ENCODE results near the gene ADPRS.

ADPRS gene

DNA sequence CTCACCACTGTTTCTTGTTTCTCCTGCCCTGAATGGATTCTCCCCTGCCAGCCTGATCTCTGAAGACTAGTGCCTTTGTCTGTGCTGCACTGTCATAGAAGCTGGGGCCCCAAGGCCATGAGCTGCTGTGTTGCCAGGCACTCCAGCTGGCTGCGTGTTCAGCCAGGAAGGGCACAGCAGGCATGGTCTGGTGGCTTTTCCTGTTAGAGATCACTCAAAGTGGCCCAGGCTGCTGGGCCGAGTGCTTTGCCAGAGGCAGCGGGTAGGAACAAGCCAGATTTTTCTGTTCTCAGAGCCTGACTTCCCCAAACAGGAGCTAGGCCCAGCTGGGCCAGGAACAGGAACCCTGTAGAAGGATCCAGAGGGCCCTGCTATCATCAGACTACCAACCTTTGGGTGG, 5.2 kb downstream of the ADPRS start:
- Histone ChIP-seq H3K79me2 (ENCODE audit: insufficient read depth, low read length) (peaks cover 40% of the 10 kb centered on the region), H3K36me3 (ENCODE audit: insufficient read depth, low read length) (peaks cover 16% of the 10 kb centered on the region; the same call in 1 of the 2 replicates), H3K4me2 (ENCODE audit: low read depth, low read length, poor library complexity, severe bottlenecking) (no peak overlapping the region), H3K4me1 (ENCODE audit: insufficient read depth, low read length, poor library complexity, severe bottlenecking) (peaks cover 10% of the 10 kb centered on the region), H4K20me1 (ENCODE audit: insufficient read depth, low read length, poor library complexity, severe bottlenecking) (peaks cover 15% of the 10 kb centered on the region), H3K9ac (ENCODE audit: low read depth, low read length, poor library complexity, severe bottlenecking) (no peak overlapping the region), H3K9me2 (replicated peaks; ENCODE audit: low read depth, low read length) (no peaks in the 10 kb centered on the region), H3F3A (ENCODE audit: low read depth) (no peaks in the 10 kb centered on the region), H3K27me3 (ENCODE audit: insufficient read depth, low read length, poor library complexity, severe bottlenecking) (no peaks in the 10 kb centered on the region), H3K4me3 (ENCODE audit: low read length, poor library complexity, severe bottlenecking) (no peak overlapping the region), H2AFZ (ENCODE audit: low read length) (no peak overlapping the region), H3K9me3 (ENCODE audit: insufficient read depth, low read depth, low read length) (no peaks in the 10 kb centered on the region)
- TF ChIP-seq CTCF (conservative IDR thresholded peaks at IDR 0.05; ENCODE audit: low read length) = no peak
- no peak for TF ChIP-seq EZH2phosphoT487 (IDR thresholded peaks at IDR 0.05; ENCODE audit: borderline replicate concordance)

DNA sequence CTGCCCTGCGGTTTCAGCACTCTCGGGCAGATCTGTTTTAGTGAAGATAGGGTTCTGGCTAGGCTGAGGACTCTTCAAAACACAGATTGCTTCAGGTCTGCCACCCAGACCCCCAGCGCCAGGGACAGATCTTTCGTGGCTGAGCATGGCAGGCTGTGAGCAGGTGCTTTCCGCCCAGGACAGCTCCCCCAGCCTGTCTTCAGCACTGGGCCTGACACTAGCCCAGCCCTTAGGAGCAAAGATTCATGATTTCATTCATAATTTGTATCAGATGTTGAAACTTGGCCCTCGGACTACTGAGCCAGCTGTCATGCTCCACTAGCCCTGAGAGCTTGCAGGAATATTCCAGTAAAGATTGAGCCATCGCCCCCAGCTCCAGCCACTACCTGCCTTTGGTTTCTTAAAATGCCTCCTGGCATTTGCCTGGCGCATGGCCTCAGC, 5.9 kb downstream of the ADPRS start:
- Histone ChIP-seq H3K4me1 (ENCODE audit: insufficient read depth, low read length, poor library complexity, severe bottlenecking) (peaks cover 9% of the 10 kb centered on the region), H4K20me1 (ENCODE audit: insufficient read depth, low read length, poor library complexity, severe bottlenecking) (peaks cover 8% of the 10 kb centered on the region), H3K4me3 (ENCODE audit: low read length, poor library complexity, severe bottlenecking) (no peak overlapping the region), H2AFZ (ENCODE audit: low read length) (no peak overlapping the region), H3K36me3 (ENCODE audit: insufficient read depth, low read length) (peaks cover 16% of the 10 kb centered on the region; the same call in 1 of the 2 replicates), H3K9ac (ENCODE audit: low read depth, low read length, poor library complexity, severe bottlenecking) (no peak overlapping the region), H3K9me3 (ENCODE audit: insufficient read depth, low read depth, low read length) (no peaks in the 10 kb centered on the region), H3K9me2 (replicated peaks; ENCODE audit: low read depth, low read length) (no peaks in the 10 kb centered on the region), H3K4me2 (ENCODE audit: low read depth, low read length, poor library complexity, severe bottlenecking) (no peak overlapping the region), H3K79me2 (ENCODE audit: insufficient read depth, low read length) (peaks cover 33% of the 10 kb centered on the region), H3F3A (ENCODE audit: low read depth) (no peaks in the 10 kb centered on the region), H3K27me3 (ENCODE audit: insufficient read depth, low read length, poor library complexity, severe bottlenecking) (no peaks in the 10 kb centered on the region)
- no peak for TF ChIP-seq EZH2phosphoT487 (IDR thresholded peaks at IDR 0.05; ENCODE audit: borderline replicate concordance)
- TF ChIP-seq CTCF (conservative IDR thresholded peaks at IDR 0.05; ENCODE audit: low read length) = no peak

- Histone ChIP-seq H3K9me3 (ENCODE audit: insufficient read depth, low read depth, low read length) (no peaks in the 10 kb centered on the region), H4K20me1 (ENCODE audit: insufficient read depth, low read length, poor library complexity, severe bottlenecking) (no peaks in the 10 kb centered on the region), H3K27me3 (ENCODE audit: insufficient read depth, low read length, poor library complexity, severe bottlenecking) (no peaks in the 10 kb centered on the region), H3K4me3 (ENCODE audit: low read length, poor library complexity, severe bottlenecking) (no peak overlapping the region), H3K36me3 (ENCODE audit: insufficient read depth, low read length) (peaks cover 16% of the 10 kb centered on the region; the same call in 1 of the 2 replicates), H3K9ac (ENCODE audit: low read depth, low read length, poor library complexity, severe bottlenecking) (no peak overlapping the region), H3K9me2 (replicated peaks; ENCODE audit: low read depth, low read length) (no peaks in the 10 kb centered on the region), H3K4me1 (ENCODE audit: insufficient read depth, low read length, poor library complexity, severe bottlenecking) (no peaks in the 10 kb centered on the region), H3K79me2 (ENCODE audit: insufficient read depth, low read length) (peaks cover 20% of the 10 kb centered on the region), H3F3A (ENCODE audit: low read depth) (no peaks in the 10 kb centered on the region), H2AFZ (ENCODE audit: low read length) (no peak overlapping the region), H3K4me2 (ENCODE audit: low read depth, low read length, poor library complexity, severe bottlenecking) (no peak overlapping the region)
- TF ChIP-seq EZH2phosphoT487 (IDR thresholded peaks at IDR 0.05; ENCODE audit: borderline replicate concordance) (no peak), CTCF (conservative IDR thresholded peaks at IDR 0.05; ENCODE audit: low read length) (no peak)
Observed at GRCh38 chr1:36095760-36096405, 7.2 kb downstream of the ADPRS start.

All from Loucy (cell line).